ENCODE results near the gene CFAP46.

DNA sequence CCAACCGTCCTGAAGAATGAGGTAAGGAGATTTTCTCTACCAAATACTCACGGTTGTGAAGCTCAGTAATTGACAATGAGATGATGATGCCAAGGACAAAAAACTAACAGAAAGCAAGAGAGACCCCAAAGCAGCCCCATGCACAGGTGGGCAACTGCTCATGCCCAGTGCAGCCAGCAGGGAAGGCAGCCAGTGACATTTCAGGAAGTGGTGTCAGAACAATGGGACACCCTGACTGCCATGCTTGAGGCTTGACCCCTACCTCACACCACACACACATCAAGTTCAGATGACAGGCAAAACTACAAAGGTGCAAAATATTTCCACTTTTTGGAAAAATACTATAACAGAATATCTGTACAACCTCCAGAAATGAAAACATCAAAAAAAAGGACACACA lies 66.9 kb downstream of the CFAP46 start:
- TF ChIP-seq POLR2A (IDR thresholded peaks at IDR 0.05; ENCODE audit: control extremely low read depth in 1 of 2, low read depth in 2 of 2, low read length in 2 of 2) (no peak), SIN3A (conservative IDR thresholded peaks at IDR 0.05 in 1 of 2, IDR thresholded peaks at IDR 0.05 in 1 of 2; ENCODE audit: low read depth in 1 of 2, low read length in 2 of 2) (no peak)
- TF ChIP-seq, protein P1, sequence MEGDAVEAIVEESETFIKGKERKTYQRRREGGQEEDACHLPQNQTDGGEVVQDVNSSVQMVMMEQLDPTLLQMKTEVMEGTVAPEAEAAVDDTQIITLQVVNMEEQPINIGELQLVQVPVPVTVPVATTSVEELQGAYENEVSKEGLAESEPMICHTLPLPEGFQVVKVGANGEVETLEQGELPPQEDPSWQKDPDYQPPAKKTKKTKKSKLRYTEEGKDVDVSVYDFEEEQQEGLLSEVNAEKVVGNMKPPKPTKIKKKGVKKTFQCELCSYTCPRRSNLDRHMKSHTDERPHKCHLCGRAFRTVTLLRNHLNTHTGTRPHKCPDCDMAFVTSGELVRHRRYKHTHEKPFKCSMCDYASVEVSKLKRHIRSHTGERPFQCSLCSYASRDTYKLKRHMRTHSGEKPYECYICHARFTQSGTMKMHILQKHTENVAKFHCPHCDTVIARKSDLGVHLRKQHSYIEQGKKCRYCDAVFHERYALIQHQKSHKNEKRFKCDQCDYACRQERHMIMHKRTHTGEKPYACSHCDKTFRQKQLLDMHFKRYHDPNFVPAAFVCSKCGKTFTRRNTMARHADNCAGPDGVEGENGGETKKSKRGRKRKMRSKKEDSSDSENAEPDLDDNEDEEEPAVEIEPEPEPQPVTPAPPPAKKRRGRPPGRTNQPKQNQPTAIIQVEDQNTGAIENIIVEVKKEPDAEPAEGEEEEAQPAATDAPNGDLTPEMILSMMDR (IDR thresholded peaks at IDR 0.05; ENCODE audit: control extremely low read depth in 1 of 3, insufficient read depth in 1 of 3, low read depth in 1 of 3, low read length in 3 of 3): no peak
